Endothelial cell (in vitro differentiated cells): ENCODE data around the gene UGT1A6. TPM values are rescaled to one million over a fixed set of nuclear protein-coding genes. Genes with fewer than 3 reads are reported as not detected.

ENCODE experiments used
- DNase-seq: peaks from one replicate; pipeline ENCODE4 v3.0.0; 2021; ENCODE audit warnings: low spot score
- H3K27ac Mint-ChIP-seq: one replicate; pipeline ENCODE4 v1.8.0; 2021; ENCODE audit warnings: mixed read lengths, inconsistent platforms; ENCODE audit not compliant: unreplicated experiment
- H3K27me3 Mint-ChIP-seq: one replicate; pipeline ENCODE4 v1.8.0; 2021; ENCODE audit warnings: mild to moderate bottlenecking, moderate library complexity, mixed read lengths, inconsistent platforms; ENCODE audit not compliant: unreplicated experiment
- H3K36me3 Mint-ChIP-seq: one replicate; pipeline ENCODE4 v1.8.0; 2021; ENCODE audit warnings: mild to moderate bottlenecking, low read depth, mixed read lengths, inconsistent platforms; ENCODE audit not compliant: unreplicated experiment
- H3K4me1 Mint-ChIP-seq: one replicate; pipeline ENCODE4 v1.8.0; 2021; ENCODE audit warnings: mild to moderate bottlenecking, mixed read lengths, inconsistent platforms; ENCODE audit not compliant: unreplicated experiment
- H3K4me3 Mint-ChIP-seq: one replicate; pipeline ENCODE4 v1.8.0; 2021; ENCODE audit warnings: mild to moderate bottlenecking, mixed read lengths, inconsistent platforms; ENCODE audit not compliant: unreplicated experiment
- H3K9me3 Mint-ChIP-seq: one replicate; pipeline ENCODE4 v1.8.0; 2021; ENCODE audit warnings: mixed read lengths, inconsistent platforms; ENCODE audit not compliant: unreplicated experiment
- total RNA-seq: library from RNA; stranded (reverse); fragmentation: NEBNext Ultra II Directional; extraction: Animal tissue kit (Norgen Biotek cat#: 25700); gene quantifications from one replicate; pipeline ENCODE4 v1.2.1, GENCODE V29; 2021; ENCODE audit not compliant: unreplicated experiment
- TF ChIP-seq, protein P1 (sequence below): fragments of 200-600 bp; sonication (generic); IDR thresholded peaks from one replicate; pipeline ENCODE4 v1.5.0; 2021; ENCODE audit warnings: antibody characterized with exemption; ENCODE audit not compliant: unreplicated experiment

Gene UGT1A6
- total RNA-seq, 1 donor from 2014 or later, result not detected

DNA sequence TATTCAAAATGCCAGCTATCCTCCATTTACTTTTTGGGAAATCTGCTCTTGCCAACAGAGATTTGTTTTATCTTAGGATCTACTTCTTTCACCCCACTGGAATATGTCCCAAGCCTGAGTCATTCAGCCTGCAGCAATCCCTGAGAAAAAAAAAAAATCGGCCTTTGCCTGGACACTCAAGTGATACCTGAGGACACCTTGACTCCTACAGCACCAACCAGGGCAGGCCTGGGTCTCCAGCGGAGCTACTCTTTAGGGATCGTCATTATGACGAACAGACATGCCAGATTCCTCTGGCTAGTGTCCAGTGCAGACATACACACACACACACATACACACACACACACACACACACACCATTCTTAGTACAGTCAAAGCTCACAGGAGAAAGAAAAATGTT is 2.2 kb upstream of the UGT1A6 start:
- peaks cover 3% of the 10 kb centered on the region for H3K4me1 Mint-ChIP-seq
- H3K4me3 Mint-ChIP-seq, result no peak overlapping the region
- H3K27ac Mint-ChIP-seq, result no peak overlapping the region
- H3K9me3 Mint-ChIP-seq, result no peaks in the 10 kb centered on the region
- DNase-seq, result no peak
- TF ChIP-seq, protein P1, sequence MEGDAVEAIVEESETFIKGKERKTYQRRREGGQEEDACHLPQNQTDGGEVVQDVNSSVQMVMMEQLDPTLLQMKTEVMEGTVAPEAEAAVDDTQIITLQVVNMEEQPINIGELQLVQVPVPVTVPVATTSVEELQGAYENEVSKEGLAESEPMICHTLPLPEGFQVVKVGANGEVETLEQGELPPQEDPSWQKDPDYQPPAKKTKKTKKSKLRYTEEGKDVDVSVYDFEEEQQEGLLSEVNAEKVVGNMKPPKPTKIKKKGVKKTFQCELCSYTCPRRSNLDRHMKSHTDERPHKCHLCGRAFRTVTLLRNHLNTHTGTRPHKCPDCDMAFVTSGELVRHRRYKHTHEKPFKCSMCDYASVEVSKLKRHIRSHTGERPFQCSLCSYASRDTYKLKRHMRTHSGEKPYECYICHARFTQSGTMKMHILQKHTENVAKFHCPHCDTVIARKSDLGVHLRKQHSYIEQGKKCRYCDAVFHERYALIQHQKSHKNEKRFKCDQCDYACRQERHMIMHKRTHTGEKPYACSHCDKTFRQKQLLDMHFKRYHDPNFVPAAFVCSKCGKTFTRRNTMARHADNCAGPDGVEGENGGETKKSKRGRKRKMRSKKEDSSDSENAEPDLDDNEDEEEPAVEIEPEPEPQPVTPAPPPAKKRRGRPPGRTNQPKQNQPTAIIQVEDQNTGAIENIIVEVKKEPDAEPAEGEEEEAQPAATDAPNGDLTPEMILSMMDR, result no peak
- no peaks in the 10 kb centered on the region for H3K36me3 Mint-ChIP-seq
- no peaks in the 10 kb centered on the region for H3K27me3 Mint-ChIP-seq

GRCh38 chr2:233691443-233692433 is 952 bp upstream of the UGT1A6 start:
- Mint-ChIP-seq H3K27ac (no peak overlapping the region), H3K9me3 (no peaks in the 10 kb centered on the region), H3K27me3 (no peaks in the 10 kb centered on the region)

DNA sequence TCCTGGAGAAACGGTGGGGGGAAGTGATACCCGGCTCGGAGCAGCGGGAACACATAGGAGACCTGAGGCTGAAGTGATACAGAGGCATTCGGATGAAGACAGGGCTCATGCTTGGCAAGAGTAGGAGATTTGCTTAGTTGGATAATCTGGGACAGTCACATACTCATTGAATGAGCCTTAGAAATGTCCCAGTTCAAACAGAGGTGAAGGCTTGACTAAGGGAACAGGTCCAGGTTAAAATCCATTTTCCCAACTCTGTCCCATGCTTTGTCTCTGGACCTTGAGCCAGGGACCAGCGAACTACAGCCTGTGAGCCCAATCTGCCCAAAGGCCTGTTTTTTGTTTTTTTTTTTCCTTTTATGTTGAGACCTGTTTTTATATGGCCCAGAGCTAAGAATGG is 1.3 kb downstream of the UGT1A6 start:
- no peaks in the 10 kb centered on the region for H3K36me3 Mint-ChIP-seq
- TF ChIP-seq, protein P1, result no peak
- peaks cover 3% of the 10 kb centered on the region for H3K4me1 Mint-ChIP-seq
- no peak for DNase-seq
- H3K4me3 Mint-ChIP-seq, result no peak overlapping the region
- no peaks in the 10 kb centered on the region for H3K27me3 Mint-ChIP-seq
- H3K9me3 Mint-ChIP-seq, result no peaks in the 10 kb centered on the region
- no peak overlapping the region for H3K27ac Mint-ChIP-seq

More at GRCh38 chr2:233691443-233692433, 952 bp upstream of the UGT1A6 start:
- H3K4me3 Mint-ChIP-seq, result no peak overlapping the region
- no peak for DNase-seq
- peaks cover 3% of the 10 kb centered on the region for H3K4me1 Mint-ChIP-seq
- no peaks in the 10 kb centered on the region for H3K36me3 Mint-ChIP-seq
- TF ChIP-seq, protein P1, result no peak

DNA sequence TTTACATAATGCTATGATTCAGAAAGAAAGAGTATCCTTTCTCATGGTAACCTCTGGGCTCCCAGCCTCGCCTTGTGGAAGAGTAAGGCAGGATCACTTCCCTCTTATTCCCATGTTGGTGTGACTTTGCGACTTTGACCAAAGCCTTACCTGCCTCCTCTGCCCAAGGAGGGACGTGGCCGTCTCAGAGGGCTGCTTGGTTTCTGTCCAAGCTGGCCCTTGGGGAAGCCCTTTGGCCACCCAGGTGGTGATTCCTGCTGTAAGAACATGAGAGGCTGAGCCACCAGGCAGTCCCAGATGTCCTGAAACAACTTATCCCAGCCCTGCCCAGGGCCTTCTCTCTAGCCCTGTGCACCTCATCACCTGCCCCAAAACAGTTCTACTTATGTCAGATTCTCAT is 6.0 kb downstream of the UGT1A6 start:
- Mint-ChIP-seq H3K27ac (no peak overlapping the region), H3K4me1 (peaks cover 4% of the 10 kb centered on the region), H3K27me3 (no peaks in the 10 kb centered on the region), H3K4me3 (no peak overlapping the region), H3K36me3 (no peaks in the 10 kb centered on the region), H3K9me3 (no peaks in the 10 kb centered on the region)
- no peak for DNase-seq
- TF ChIP-seq, protein P1, result no peak

- Mint-ChIP-seq H3K4me3 (no peak overlapping the region), H3K36me3 (no peaks in the 10 kb centered on the region), H3K27ac (no peak overlapping the region), H3K9me3 (no peaks in the 10 kb centered on the region), H3K27me3 (no peaks in the 10 kb centered on the region), H3K4me1 (peaks cover 4% of the 10 kb centered on the region)
- TF ChIP-seq, protein P1, result no peak
- no peak for DNase-seq
These were observed 6.8 kb downstream of the UGT1A6 start for GRCh38 chr2:233699424-233700027.
